Breast epithelium (tissue), 4 donors: ENCODE data around the gene TLK1. TPM values are rescaled to one million over a fixed set of nuclear protein-coding genes. Genes with fewer than 3 reads are reported as not detected.

Experiments
- DNase-seq, 2 donors: peaks; one replicate each; pipeline ENCODE4 v3.0.0-alpha.2; 2019; ENCODE audit warnings: low spot score in 2 of 2
- H3K27ac ChIP-seq, 2 donors: fragments of 200-600 bp; sonication (generic) in 1 of 2; one replicate each; pipeline ENCODE4 v1.5.1; 2016 to 2019; ENCODE audit warnings: mild to moderate bottlenecking in 1 of 2
- H3K27me3 ChIP-seq, 2 donors: fragments of 200-600 bp; sonication (generic) in 1 of 2; one replicate each; pipeline versions ENCODE4 v1.5.1 to v1.6.0; 2017 to 2019; ENCODE audit warnings: control low read depth in 1 of 2, mild to moderate bottlenecking in 1 of 2
- H3K36me3 ChIP-seq: fragments of 200-600 bp; one replicate; pipeline ENCODE4 v1.5.1; 2019
- H3K4me1 ChIP-seq, 2 donors: fragments of 200-600 bp; sonication (generic); one replicate each; pipeline ENCODE4 v1.5.1; 2016 to 2019; ENCODE audit warnings: control low read depth in 1 of 2
- H3K4me3 ChIP-seq, 3 donors: fragments of 200-600 bp; sonication (generic); 1 replicate in 2 of 3; 2 replicates in 1 of 3; pipeline ENCODE4 v1.5.1; 2016 to 2019; ENCODE audit warnings: mild to moderate bottlenecking in 3 of 3, moderate library complexity in 2 of 3
- H3K9me3 ChIP-seq, 2 donors: fragments of 200-600 bp; sonication (generic) in 1 of 2; one replicate each; pipeline ENCODE4 v1.5.1; 2016 to 2019; ENCODE audit warnings: control low read depth in 1 of 2
- CTCF ChIP-seq, 3 donors: fragments of 450-650 bp; IDR thresholded peaks; one replicate each; pipeline ENCODE4 v1.5.1; 2016 to 2017; ENCODE audit warnings: antibody characterized with exemption in 3 of 3, mild to moderate bottlenecking in 3 of 3, moderate library complexity in 3 of 3
- POLR2A ChIP-seq: fragments of 450-650 bp; IDR thresholded peaks from one replicate; pipeline ENCODE4 v1.6.1; 2016; ENCODE audit warnings: antibody characterized with exemption, mild to moderate bottlenecking, moderate library complexity
- POLR2AphosphoS5 ChIP-seq, 3 donors: sonication (generic); formaldehyde crosslinking; IDR thresholded peaks; one replicate each; pipeline ENCODE4 v1.6.1; 2017; ENCODE audit warnings: antibody characterized with exemption in 3 of 3
- intact Hi-C: fragments of 100-400 bp; cut with DNase I; formaldehyde crosslinking; loops from one replicate; pipeline ENCODE4 v1.15.1; 2023; ENCODE audit warnings: low total_unique reads
- total RNA-seq, 3 donors: library from RNA; depleted of rRNA; stranded (reverse); fragments of >200 nt; gene quantifications; one replicate each; pipeline ENCODE4 v1.1.0, GENCODE V29; 2016

Gene TLK1
- total RNA-seq, 3 donors from 2014 or later, result 34.1 to 45.7 (median 40.6) TPM

GRCh38 chr2:171187819-171188218 is 27.1 kb upstream of the TLK1 start:
- TF ChIP-seq POLR2A (no peak), CTCF (IDR thresholded peaks at IDR 0.05) (no peak), POLR2AphosphoS5 (IDR thresholded peaks at IDR 0.05) (no peak)
- no peak for DNase-seq
- H3K4me1 ChIP-seq, result no peaks in the 10 kb centered on the region
- no peaks in the 10 kb centered on the region for H3K27me3 ChIP-seq
- no peak overlapping the region for H3K27ac ChIP-seq
- intact Hi-C loops, result no loop called here
- H3K4me3 ChIP-seq, result no peak overlapping the region
- H3K9me3 ChIP-seq, result no peaks in the 10 kb centered on the region
- H3K36me3 ChIP-seq, result no peaks in the 10 kb centered on the region

GRCh38 chr2:171187177-171187576 is 26.5 kb upstream of the TLK1 start:
- no peaks in the 10 kb centered on the region for H3K9me3 ChIP-seq
- DNase-seq, result no peak
- no peaks in the 10 kb centered on the region for H3K36me3 ChIP-seq
- H3K27me3 ChIP-seq, result no peaks in the 10 kb centered on the region
- no peaks in the 10 kb centered on the region for H3K4me1 ChIP-seq
- TF ChIP-seq POLR2AphosphoS5 (IDR thresholded peaks at IDR 0.05) (no peak), CTCF (IDR thresholded peaks at IDR 0.05) (no peak), POLR2A (no peak)
- intact Hi-C loops, result no loop called here
- H3K4me3 ChIP-seq, result no peak overlapping the region
- no peak overlapping the region for H3K27ac ChIP-seq

DNA sequence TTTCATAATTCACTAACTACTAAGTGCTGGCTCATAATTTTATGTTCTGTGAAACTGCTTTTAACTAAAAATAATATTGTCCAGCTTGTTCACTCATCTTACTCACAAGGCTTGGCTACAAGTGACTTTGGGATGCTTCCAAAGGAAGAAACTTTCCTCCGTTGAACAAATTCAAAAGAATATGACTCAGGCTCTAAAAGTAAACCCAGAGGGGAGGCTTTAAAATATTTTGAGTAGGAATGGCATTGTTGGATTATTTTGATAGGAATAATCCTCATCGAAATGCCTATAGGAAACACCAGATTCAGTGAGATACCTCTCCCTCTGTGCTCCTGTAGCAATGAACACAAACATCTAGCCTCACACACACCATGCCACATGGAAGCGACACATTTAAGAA is 25.2 kb upstream of the TLK1 start:
- Histone ChIP-seq H3K4me1 (no peaks in the 10 kb centered on the region), H3K4me3 (no peak overlapping the region), H3K27ac (no peak overlapping the region), H3K36me3 (no peaks in the 10 kb centered on the region), H3K9me3 (no peaks in the 10 kb centered on the region), H3K27me3 (no peaks in the 10 kb centered on the region)
- TF ChIP-seq POLR2A, result no peak
- no peak for TF ChIP-seq POLR2AphosphoS5 (IDR thresholded peaks at IDR 0.05)
- DNase-seq, result no peak
- intact Hi-C loops, result no loop called here

- Histone ChIP-seq H3K27ac (no peak overlapping the region), H3K4me3 (no peak overlapping the region), H3K27me3 (no peaks in the 10 kb centered on the region), H3K9me3 (no peaks in the 10 kb centered on the region), H3K4me1 (no peaks in the 10 kb centered on the region), H3K36me3 (no peaks in the 10 kb centered on the region)
- intact Hi-C loops, result no loop called here
- DNase-seq, result no peak
- no peak for TF ChIP-seq CTCF (IDR thresholded peaks at IDR 0.05)
- TF ChIP-seq POLR2A, result no peak
- TF ChIP-seq POLR2AphosphoS5 (IDR thresholded peaks at IDR 0.05), result no peak
These were observed 24.6 kb upstream of the TLK1 start for GRCh38 chr2:171185165-171185818.

GRCh38 chr2:171181064-171182049 is 20.7 kb upstream of the TLK1 start:
- H3K4me1 ChIP-seq, result no peaks in the 10 kb centered on the region
- intact Hi-C loops, result no loop called here
- TF ChIP-seq POLR2AphosphoS5 (IDR thresholded peaks at IDR 0.05), result no peak
- no peak for TF ChIP-seq CTCF (IDR thresholded peaks at IDR 0.05)
- TF ChIP-seq POLR2A, result no peak

More at GRCh38 chr2:171181064-171182049, 20.7 kb upstream of the TLK1 start:
- Histone ChIP-seq H3K4me3 (no peak overlapping the region), H3K27me3 (no peaks in the 10 kb centered on the region), H3K27ac (no peak overlapping the region), H3K36me3 (no peaks in the 10 kb centered on the region), H3K9me3 (no peaks in the 10 kb centered on the region)
- DNase-seq, result no peak
